K562 treated with DMSO at 1 percent for 12 hours (cell line): ENCODE data around the gene DAZL. TPM values are rescaled to one million over a fixed set of nuclear protein-coding genes. Genes with fewer than 3 reads are reported as not detected.

Experiments
- total RNA-seq: library from RNA; unstranded; fragments of 300-600 nt; gene quantifications from 2 replicates; pipeline ENCODE4 v1.2.3, GENCODE V29; 2022; ENCODE audit not compliant: insufficient read depth

Gene DAZL, protein sequence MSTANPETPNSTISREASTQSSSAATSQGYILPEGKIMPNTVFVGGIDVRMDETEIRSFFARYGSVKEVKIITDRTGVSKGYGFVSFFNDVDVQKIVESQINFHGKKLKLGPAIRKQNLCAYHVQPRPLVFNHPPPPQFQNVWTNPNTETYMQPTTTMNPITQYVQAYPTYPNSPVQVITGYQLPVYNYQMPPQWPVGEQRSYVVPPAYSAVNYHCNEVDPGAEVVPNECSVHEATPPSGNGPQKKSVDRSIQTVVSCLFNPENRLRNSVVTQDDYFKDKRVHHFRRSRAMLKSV
- not detected in 2 replicates for total RNA-seq

DNA sequence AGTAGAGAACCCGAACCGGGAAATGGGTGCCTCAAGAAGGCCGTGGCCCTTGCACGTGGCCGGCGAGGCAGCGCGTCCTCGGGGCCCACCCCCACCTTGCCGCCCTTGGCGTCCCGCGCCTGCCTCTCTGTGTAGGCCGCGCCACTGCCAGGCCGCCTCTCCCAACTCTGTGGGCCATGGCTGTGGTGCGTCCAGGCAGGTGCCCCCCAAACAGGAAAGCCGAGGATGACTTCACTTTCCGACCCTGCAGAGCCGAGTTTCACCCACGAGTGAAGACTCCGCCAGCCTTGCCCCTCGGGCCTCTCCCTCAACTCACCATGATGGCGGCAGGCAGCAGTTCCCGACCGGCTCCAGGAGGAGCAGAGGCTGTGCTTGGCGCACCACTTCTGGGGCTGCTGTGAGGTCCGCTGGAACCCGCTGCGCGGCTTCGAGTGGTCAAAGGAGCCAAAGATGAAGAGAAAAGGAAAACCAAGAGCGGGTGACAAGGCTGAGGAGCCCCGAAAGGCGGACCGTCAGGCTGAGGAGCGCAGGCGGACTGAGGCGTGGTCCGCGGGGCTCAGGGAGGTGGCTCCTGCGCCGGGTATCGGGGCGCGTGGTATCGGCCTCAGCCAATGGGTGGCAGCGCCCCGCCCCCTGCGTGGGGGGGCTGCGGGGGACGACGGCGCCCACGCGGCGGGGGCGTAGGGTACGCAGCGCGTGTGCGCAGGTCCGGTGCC lies at the start of gene DAZL:
Gene DAZL, minus strand, starts transcription at position 537 of the 716 bp plus-strand sequence. Its CDS starts 218 bp downstream, at position 319.

Other genes starting within 250 kb of the DAZL start
- gene RFTN1, start 91.7 kb downstream of the DAZL start, total RNA-seq: not detected in 2 replicates